ENCODE results near the gene SERPINB11. TPM values are rescaled to one million over a fixed set of nuclear protein-coding genes. Genes with fewer than 3 reads are reported as not detected.
"Not testable (repeated sequence)": the region's sequence is repeated elsewhere in the genome, so short reads cannot be mapped to it uniquely, and the experiment has no call there.

Gene SERPINB11
- total RNA-seq, result not detected

DNA sequence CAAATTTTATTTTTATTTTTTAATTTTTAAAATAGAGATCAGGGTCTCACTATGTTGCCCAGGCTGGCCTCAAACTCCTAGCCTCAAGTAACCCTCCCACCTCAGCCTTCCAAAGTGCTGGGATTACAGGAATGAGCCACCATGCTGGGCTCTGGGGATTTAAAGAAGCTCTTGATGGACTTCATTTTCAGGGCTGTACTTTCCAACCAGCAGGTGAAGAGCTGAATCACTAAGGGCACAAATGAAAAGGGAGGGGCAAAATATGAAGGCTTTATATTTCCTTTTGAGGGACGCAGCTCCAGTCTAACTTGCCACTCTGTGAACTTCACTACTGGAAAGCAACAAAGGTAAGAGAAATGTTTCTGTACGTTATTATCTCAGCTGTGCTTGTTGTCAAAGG is at the start of gene SERPINB11:
Gene SERPINB11, plus strand, starts transcription at position 301 of the 400 bp plus-strand sequence. CDS start 7,234 bp downstream, outside the sequence.
- no peak for DNase-seq (ENCODE audit: low spot score)

DNA sequence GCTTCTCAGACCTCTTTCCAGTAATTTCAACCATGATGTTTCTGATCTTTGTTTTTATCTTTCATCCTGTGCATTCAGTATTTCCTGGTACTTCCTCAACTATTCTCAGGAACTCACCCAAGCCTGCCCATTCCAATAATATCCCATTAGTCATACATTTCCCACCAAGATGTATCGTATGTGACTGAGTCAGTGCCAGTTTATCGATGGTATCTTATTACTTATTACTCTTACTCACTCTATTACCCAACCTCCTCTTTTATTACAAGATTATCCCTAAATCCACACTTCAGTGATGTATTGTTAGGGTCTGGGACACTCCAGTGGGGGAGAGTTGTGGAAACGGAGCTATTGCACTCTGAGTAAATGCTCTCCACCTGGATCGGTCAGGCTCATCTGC is 43.8 kb upstream of the SERPINB11 start:
- DNase-seq (ENCODE audit: low spot score), result not testable (repeated sequence)

DNA sequence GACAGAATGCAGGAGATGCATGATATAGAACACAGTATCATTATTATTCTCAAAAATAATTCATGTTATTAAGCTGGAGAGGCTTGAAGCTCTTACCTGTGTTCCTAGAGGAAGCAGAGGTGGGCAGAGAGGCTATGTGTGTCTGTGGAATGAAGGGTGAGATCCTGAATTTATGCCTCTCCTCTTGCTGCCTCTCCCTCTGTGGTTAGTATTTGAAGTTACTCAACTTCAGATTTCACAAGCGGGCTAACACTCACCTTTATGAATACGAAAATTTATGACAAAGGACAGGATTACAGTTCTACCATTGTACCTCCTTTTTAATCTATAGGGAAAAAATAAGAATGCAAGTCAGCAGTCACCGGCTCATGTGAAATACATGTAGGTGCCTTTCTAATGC is 41.0 kb upstream of the SERPINB11 start, which contains the start of gene SERPINB3:
Gene SERPINB3, minus strand, starts transcription at position 144 of the 400 bp plus-strand sequence. CDS start 677 bp downstream, outside the sequence.
- not testable (repeated sequence) for DNase-seq (ENCODE audit: low spot score)

- DNase-seq (ENCODE audit: low spot score), result no peak
Measured at GRCh38 chr18:63664571-63664970, 38.2 kb upstream of the SERPINB11 start.

- DNase-seq (ENCODE audit: low spot score), result no peak
Measured at GRCh38 chr18:63676526-63677323, 26.0 kb upstream of the SERPINB11 start.

DNA sequence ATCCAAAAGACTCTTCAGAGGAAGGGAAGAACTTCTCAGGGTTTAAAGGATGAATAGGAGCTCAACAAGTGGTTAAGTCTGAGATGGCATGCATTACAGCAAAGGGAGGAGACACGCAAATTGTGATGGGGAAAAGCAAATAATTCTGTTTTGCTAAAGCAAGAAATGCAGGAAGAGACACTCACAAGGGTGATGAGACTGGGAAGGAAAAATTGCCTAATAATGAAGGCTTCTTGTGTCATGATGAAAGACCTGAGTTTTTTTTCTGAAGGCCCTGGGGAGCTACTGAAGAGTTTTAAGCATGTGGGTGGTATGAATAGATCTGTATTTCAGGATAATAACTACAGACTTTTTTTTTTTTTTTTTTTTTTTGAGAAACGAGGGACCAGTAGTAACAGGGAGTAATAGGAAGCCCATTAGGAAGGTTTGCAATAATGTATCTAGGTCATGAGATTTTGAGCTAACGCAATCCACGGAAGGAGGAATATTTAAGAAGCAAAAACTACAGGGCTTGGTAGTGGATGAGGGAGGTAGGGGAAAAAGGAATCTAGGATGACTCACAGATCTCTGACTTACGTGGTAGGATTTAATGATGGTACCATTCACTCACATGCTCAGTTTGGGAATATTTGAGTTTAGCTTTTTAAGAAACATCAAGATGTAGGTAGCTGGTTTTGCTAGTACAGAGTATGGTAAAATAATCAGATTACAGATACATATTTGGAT is 25.1 kb upstream of the SERPINB11 start:
- DNase-seq (ENCODE audit: low spot score), result no peak

GRCh38 chr18:63679820-63680606 is 22.7 kb upstream of the SERPINB11 start:
- DNase-seq (ENCODE audit: low spot score), result no peak

DNA sequence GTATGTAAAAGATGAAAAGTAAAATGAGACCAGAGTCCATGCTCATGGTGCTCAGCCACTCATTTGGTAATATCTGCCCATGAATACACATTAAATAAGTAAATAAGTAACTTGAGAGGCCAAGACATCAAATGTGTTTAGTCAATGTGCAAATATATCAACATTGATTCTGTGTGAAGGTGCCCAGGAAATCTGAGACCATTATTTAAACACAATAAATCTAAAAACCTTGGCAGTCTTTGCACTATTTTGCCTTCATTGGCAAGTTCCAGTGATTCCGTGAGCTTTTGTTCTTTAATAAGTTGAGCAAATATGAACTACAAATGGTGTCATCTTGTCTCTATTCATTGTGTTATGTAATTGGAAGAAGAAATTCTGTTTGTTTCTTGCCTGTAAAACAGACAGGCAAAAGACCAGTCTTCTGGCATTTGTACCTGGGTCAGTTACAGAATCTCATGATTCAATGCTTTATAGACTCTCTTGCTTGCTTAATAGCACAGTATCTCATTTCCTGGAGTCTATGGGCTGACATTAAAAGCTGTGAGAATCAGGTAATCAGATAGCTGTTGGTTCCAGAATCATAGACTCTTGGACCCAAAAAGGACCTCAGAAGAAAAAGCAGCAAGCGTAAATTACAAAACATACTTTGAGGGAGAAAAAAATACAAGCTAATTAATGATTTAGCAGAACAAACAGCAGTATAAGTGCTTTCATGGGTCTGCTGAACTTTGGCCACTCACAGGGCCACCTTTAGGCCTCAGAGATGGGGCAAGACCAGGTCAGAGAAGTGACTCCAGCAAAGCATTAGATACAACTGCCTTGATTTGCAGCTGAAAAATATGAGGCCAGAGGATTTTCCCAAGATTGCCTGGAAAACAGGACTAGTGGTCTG is 21.1 kb upstream of the SERPINB11 start:
- DNase-seq (ENCODE audit: low spot score), result no peak

DNA sequence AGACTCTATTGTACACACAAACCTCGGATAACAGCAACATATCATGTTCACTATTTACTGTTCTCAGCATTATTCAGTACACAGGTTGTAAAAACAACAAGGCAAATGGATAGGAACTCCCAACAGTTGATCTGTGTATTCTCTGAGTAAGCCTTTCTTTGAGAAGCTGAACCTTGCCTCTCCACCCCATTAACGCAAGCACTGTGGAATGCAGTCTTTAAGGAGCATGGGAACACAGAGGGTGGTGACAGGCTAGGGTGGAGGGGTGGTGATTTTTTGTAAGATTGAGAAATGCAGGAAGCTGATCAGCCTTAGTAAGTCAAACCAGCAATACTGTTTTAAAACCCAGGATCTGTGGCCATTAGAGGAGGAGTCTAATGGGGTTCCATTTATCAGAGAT is 19.6 kb upstream of the SERPINB11 start:
- peak; percentile 26 for DNase-seq (ENCODE audit: low spot score)

- no peak for DNase-seq (ENCODE audit: low spot score)
Measured at GRCh38 chr18:63683890-63684289, 18.9 kb upstream of the SERPINB11 start.

DNA sequence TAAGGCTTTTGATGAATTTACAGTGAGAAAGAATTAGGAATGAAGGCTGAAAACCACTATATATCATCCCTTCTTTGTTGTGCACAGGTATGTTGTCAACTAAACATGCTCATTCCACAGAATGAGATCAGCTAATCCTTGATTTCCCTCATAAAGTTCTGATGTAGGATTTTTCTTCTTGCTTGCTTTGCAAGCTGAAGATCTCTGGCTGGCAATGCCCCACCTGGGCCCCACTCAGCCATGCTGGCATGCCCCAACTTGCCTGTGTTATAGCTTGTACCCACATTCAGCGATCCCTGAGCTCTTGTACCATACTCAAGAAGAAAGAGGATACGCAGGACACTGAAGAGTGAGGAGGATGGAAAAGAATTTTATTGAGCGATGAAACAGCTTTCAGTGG is 18.0 kb upstream of the SERPINB11 start:
- no peak for DNase-seq (ENCODE audit: low spot score)

GRCh38 chr18:63686871-63687270 is 15.9 kb upstream of the SERPINB11 start:
- no peak for DNase-seq (ENCODE audit: low spot score)

GRCh38 chr18:63689064-63689463 is 13.7 kb upstream of the SERPINB11 start:
- DNase-seq (ENCODE audit: low spot score), result no peak

DNA sequence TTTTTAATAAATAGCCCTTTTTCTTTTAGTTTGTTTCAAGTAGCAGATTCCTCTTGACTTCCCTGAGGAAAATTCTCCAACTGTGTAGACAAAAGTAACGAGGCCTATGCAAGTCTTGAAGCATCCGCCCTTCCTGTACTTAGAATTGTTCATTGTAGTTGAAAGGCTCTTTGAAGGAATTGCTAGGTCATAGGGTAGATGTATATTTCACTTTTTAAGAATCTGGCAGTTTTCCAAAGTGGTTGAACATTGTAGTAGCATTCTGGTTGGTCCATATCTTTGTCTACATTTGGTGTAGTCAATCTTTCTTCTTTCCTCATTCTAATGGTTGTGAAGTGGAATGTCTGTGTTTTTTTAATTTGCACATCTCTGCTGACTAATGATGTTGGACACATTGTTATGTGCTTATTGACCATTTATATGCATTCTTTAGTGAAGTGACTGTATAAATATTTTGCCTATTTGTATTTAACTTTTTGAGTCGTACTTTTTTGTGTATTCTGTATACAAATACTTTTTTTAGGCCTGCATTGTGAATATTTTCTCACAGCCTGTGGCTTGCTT is 5.6 kb upstream of the SERPINB11 start:
- no peak for DNase-seq (ENCODE audit: low spot score)

GRCh38 chr18:63700501-63700900 is 2.3 kb upstream of the SERPINB11 start:
- DNase-seq (ENCODE audit: low spot score), result no peak

DNA sequence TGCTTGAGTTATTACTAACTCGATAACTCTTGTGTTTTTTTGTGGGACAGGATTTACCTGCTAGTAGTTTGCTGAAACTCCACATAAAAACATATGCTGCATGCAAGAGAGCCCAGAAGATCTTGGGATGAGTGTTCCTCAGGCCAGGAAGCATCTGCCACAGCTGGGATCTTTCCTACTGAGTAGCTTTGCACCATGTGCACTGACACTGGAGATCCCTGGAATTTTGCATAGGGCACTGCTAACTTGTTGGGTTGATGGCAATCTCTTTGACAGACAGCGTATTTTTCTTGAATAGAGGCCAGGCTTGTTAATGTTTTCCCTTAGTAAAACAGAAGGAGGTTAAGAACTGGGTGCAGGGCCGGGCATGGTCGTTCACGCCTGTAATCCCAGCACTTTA is 808 bp upstream of the SERPINB11 start:
- DNase-seq (ENCODE audit: low spot score), result no peak

DNA sequence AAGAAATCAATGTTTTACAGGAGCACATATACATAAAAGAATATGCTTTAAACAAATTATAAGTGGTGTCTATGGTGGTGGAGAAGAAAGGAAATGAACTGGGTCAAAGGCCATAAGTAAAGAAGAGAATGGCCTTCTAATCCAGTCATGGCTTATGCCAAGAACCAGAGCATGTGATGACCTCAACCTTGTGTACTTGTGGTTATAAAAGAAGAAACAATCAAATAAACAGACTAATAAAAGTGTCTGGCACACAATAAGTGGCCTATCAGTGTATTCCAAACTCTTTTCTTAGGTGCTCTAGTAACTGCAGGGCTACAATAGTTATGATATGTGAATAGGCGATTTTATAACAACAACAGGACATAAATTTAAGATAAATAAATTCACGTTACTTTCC is 2.6 kb downstream of the SERPINB11 start:
- no peak for DNase-seq (ENCODE audit: low spot score)

- no peak for DNase-seq (ENCODE audit: low spot score)
Measured at GRCh38 chr18:63707816-63708215, 5.1 kb downstream of the SERPINB11 start.

- DNase-seq (ENCODE audit: low spot score), result no peak
Measured at GRCh38 chr18:63708650-63709049, 5.9 kb downstream of the SERPINB11 start.

- no peak for DNase-seq (ENCODE audit: low spot score)
Measured at GRCh38 chr18:63725682-63726480, 23.1 kb downstream of the SERPINB11 start.

Measured in mucosa of gallbladder (tissue), 1 donor.